ENCODE measurements around the gene ERC1.

Gene ERC1

DNA sequence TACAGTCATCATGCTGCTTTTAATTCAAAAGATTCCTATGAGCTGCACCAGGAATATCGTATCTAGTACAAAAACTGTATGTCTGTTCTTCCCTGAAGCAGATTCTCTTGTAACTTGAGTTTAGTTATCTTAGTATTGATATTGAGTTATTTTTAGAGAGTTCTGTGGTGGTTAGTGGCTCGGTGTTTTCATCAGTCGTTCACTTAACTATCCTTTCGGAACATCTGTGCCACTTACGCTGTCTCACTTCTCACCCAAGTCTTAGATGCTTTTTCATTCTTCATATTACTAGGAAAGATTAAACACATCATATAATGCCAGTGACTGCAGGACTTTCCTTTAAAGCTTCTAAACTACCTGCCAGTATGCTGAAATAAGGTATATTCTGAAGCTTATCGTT lies 352.4 kb downstream of the ERC1 start:
- no peak for DNase-seq (ENCODE audit: low read depth in 2 of 2)
- H3K4me3 ChIP-seq (replicated peaks in 1 of 2; ENCODE audit: low read depth in 2 of 2, low read length in 2 of 2): no peak overlapping the region
- TF ChIP-seq, protein P1, sequence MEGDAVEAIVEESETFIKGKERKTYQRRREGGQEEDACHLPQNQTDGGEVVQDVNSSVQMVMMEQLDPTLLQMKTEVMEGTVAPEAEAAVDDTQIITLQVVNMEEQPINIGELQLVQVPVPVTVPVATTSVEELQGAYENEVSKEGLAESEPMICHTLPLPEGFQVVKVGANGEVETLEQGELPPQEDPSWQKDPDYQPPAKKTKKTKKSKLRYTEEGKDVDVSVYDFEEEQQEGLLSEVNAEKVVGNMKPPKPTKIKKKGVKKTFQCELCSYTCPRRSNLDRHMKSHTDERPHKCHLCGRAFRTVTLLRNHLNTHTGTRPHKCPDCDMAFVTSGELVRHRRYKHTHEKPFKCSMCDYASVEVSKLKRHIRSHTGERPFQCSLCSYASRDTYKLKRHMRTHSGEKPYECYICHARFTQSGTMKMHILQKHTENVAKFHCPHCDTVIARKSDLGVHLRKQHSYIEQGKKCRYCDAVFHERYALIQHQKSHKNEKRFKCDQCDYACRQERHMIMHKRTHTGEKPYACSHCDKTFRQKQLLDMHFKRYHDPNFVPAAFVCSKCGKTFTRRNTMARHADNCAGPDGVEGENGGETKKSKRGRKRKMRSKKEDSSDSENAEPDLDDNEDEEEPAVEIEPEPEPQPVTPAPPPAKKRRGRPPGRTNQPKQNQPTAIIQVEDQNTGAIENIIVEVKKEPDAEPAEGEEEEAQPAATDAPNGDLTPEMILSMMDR (IDR thresholded peaks at IDR 0.05; ENCODE audit: low read depth, low read length): no peak

DNA sequence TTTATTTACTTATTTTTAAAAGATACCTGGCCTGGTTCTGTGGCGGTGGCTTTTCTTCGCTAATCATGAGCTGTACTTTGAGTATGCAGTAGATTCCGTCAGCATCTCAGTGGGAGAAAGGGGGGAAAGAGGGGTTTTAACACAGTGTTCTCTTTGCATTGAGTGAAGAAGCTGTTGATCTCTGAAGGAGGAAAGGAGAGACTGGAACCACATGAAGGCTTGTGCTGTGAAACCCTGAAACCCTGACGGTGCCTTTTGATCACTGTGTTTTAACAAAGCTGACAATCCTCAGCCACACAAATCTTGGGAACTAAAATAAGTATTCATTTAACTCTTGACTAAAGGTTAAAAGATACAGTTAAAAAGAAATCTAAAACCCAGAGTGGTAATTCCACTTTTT lies 353.2 kb downstream of the ERC1 start:
- DNase-seq (ENCODE audit: low read depth in 2 of 2): no peak
- TF ChIP-seq, protein P1 (IDR thresholded peaks at IDR 0.05; ENCODE audit: low read depth, low read length): no peak
- no peak overlapping the region for H3K4me3 ChIP-seq (replicated peaks in 1 of 2; ENCODE audit: low read depth in 2 of 2, low read length in 2 of 2)

DNA sequence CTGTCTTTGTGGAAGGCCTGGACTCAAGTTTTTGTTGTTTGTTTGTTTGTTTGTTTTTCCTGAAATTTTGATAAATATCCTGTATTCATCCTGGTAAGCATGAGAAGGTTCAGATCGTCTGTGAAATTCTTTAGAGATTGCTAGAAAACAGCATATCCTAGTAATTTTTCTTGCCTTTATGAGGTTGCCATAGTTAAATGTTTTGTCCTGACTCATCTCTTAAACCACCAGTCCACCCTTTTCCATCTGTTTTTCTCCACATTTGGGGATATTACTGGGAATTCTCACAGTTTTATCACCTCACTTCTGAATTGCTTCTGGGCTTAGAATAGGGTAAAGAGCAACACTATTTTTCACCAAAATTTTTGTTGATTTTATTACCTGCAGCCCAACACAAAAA lies 355.1 kb downstream of the ERC1 start:
- TF ChIP-seq, protein P1 (IDR thresholded peaks at IDR 0.05; ENCODE audit: low read depth, low read length): no peak
- H3K4me3 ChIP-seq (replicated peaks in 1 of 2; ENCODE audit: low read depth in 2 of 2, low read length in 2 of 2): no peak overlapping the region
- DNase-seq (ENCODE audit: low read depth in 2 of 2): no peak

DNA sequence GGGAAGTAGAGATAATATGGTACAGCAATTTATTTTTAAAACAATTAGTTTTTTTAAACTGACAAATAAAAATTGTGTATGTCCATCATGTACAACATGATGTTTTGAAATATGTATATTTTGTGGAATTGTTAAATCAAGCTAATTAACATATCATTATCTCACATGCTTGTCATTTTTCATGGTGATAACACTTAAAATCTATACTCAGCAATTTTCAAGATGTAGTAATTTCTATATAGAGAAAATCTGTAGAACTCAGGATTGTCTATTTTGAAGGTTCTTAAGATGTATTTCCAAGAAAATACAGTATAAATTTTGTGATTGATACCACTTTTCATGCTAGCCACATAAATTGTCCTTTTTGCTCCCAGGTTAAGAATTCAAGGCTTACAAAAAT lies 356.3 kb downstream of the ERC1 start:
- TF ChIP-seq, protein P1 (IDR thresholded peaks at IDR 0.05; ENCODE audit: low read depth, low read length): no peak

DNA sequence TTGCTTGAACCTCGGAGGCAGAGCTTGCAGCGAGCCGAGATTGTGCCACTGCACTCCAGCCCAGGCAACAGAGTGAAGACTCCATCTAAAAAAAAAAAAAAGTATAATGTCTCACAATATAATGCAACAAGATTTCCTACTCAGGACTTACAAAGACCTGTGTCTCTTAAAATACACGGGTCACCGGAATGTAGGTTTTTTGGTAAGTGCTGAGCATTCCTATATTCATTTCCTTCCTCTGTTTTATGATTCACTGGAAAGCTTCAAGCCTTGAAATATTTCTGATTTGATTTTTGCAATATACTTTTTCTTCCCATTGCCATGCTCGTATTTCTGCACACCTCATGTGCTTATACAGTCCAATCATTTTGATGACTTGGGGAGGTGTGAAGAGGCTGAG lies 357.6 kb downstream of the ERC1 start:
- TF ChIP-seq, protein P1 (IDR thresholded peaks at IDR 0.05; ENCODE audit: low read depth, low read length): no peak
- no peak for DNase-seq (ENCODE audit: low read depth in 2 of 2)
- no peak overlapping the region for H3K4me3 ChIP-seq (replicated peaks in 1 of 2; ENCODE audit: low read depth in 2 of 2, low read length in 2 of 2)

More for the DNA sequence above, 356.3 kb downstream of the ERC1 start:
- H3K4me3 ChIP-seq (replicated peaks in 1 of 2; ENCODE audit: low read depth in 2 of 2, low read length in 2 of 2): no peak overlapping the region
- no peak for DNase-seq (ENCODE audit: low read depth in 2 of 2)

DNA sequence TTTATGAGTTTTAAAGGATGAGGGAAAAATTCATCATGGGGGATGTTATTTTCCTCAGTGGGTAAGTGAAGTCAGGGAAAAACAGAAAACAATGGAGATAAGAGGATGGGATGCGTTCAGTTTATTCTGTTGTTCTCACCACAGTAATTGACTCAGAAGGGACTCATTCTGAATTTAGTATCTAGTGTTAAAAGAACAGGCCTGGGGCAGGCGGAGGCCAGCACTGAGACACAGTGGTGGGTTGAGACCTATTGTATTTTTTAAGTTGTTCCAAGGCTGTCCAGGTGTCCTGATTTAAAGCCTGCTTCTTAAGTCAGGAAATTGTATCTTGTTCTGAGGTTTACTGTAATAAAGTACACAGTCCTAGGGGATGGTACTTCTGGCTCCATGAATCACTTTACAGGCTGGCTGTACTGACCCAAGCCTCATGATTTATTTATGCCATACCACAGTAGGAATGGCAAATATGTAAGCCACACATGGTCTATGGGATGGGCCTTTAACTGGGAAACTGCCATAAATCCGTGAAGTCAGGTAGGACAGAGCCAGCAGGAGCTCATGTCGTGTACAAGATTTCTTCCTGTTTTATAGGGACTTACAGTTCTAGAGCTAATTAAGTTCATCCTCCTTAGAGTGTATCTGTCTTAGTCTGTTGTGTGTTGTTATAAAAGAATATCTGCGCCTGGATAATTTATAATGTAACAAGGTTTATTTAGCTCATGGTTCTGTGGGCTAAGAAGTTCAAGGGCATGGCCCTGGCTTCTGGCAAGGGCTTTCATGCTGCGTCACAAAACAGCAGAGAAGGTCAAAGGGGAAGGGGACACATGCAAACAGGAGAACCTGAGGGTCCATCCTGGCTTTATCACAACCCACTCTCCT lies 359.3 kb downstream of the ERC1 start:
- TF ChIP-seq, protein P1 (IDR thresholded peaks at IDR 0.05; ENCODE audit: low read depth, low read length): no peak
- H3K4me3 ChIP-seq (replicated peaks in 1 of 2; ENCODE audit: low read depth in 2 of 2, low read length in 2 of 2): no peak overlapping the region
- DNase-seq (ENCODE audit: low read depth in 2 of 2): peak; percentile 50 to 78

DNA sequence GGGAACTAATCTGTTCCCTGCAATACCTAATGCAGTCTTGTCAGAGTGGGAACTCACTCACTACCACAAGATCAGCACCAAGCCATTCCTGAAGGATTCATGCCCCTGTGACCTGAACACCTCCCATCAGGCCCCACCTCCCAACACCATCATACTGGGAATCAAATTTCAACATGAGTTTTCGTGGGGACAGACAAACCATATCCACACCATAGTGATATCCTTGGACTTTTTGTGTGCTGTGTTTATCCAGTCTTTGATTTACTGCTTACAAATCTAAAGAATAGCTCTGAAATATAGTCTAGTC lies 359.9 kb downstream of the ERC1 start:
- no peak for DNase-seq (ENCODE audit: low read depth in 2 of 2)
- TF ChIP-seq, protein P1 (IDR thresholded peaks at IDR 0.05; ENCODE audit: low read depth, low read length): no peak
- no peak overlapping the region for H3K4me3 ChIP-seq (replicated peaks in 1 of 2; ENCODE audit: low read depth in 2 of 2, low read length in 2 of 2)

All from cardiac fibroblast (primary cell).